PFSK-1 (cell line): Measurements from ENCODE around the gene DIP2C.

Experiments
- FOXP2 ChIP-seq: optimal IDR thresholded peaks from 2 replicates; pipeline ENCODE3; 2011; ENCODE audit warnings: borderline replicate concordance, control low read depth, inconsistent platforms; ENCODE audit not compliant: insufficient read depth; ENCODE audit errors: extremely low read length, extremely low read depth
- POLR2AphosphoS5 ChIP-seq: IDR thresholded peaks from 2 replicates; pipeline ENCODE4 v1.6.1; 2012; ENCODE audit warnings: low read depth, mild to moderate bottlenecking, control low read depth, low read length, moderate library complexity
- SIN3A ChIP-seq: IDR thresholded peaks from 2 replicates; pipeline ENCODE4 v1.6.1; 2012; ENCODE audit warnings: mild to moderate bottlenecking, low read length, moderate library complexity, borderline replicate concordance; ENCODE audit not compliant: insufficient read depth
- TAF1 ChIP-seq: IDR thresholded peaks from 2 replicates; pipeline ENCODE4 v1.6.1; 2012; ENCODE audit warnings: low read length, control low read depth, borderline replicate concordance; ENCODE audit not compliant: insufficient read depth
- TF ChIP-seq, protein P1 (sequence below), 2 experiments: IDR thresholded peaks; 2 replicates each; pipeline versions ENCODE4 v1.6.1 to v1.8.0; 2011 to 2012; ENCODE audit warnings: low read depth in 2 of 2, low read length in 2 of 2, control low read depth in 1 of 2, inconsistent platforms in 1 of 2, mild to moderate bottlenecking in 1 of 2, moderate library complexity in 1 of 2; ENCODE audit not compliant: insufficient read depth in 1 of 2

Gene DIP2C

GRCh38 chr10:541041-541440, 148.4 kb downstream of the DIP2C start:
- TF ChIP-seq TAF1: no peak
- TF ChIP-seq SIN3A: no peak
- no peak for TF ChIP-seq POLR2AphosphoS5
- TF ChIP-seq, protein P1, sequence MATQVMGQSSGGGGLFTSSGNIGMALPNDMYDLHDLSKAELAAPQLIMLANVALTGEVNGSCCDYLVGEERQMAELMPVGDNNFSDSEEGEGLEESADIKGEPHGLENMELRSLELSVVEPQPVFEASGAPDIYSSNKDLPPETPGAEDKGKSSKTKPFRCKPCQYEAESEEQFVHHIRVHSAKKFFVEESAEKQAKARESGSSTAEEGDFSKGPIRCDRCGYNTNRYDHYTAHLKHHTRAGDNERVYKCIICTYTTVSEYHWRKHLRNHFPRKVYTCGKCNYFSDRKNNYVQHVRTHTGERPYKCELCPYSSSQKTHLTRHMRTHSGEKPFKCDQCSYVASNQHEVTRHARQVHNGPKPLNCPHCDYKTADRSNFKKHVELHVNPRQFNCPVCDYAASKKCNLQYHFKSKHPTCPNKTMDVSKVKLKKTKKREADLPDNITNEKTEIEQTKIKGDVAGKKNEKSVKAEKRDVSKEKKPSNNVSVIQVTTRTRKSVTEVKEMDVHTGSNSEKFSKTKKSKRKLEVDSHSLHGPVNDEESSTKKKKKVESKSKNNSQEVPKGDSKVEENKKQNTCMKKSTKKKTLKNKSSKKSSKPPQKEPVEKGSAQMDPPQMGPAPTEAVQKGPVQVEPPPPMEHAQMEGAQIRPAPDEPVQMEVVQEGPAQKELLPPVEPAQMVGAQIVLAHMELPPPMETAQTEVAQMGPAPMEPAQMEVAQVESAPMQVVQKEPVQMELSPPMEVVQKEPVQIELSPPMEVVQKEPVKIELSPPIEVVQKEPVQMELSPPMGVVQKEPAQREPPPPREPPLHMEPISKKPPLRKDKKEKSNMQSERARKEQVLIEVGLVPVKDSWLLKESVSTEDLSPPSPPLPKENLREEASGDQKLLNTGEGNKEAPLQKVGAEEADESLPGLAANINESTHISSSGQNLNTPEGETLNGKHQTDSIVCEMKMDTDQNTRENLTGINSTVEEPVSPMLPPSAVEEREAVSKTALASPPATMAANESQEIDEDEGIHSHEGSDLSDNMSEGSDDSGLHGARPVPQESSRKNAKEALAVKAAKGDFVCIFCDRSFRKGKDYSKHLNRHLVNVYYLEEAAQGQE (IDR thresholded peaks at IDR 0.05; ENCODE audit: insufficient read depth in 1 of 2, low read depth in 2 of 2, low read length in 2 of 2): no peak
- no peak for TF ChIP-seq FOXP2

- TF ChIP-seq FOXP2: no peak
- no peak for TF ChIP-seq POLR2AphosphoS5
- TF ChIP-seq SIN3A: no peak
- TF ChIP-seq TAF1: no peak
- TF ChIP-seq, protein P1 (IDR thresholded peaks at IDR 0.05; ENCODE audit: insufficient read depth in 1 of 2, low read depth in 2 of 2, low read length in 2 of 2): no peak
These were observed 150.6 kb downstream of the DIP2C start for GRCh38 chr10:538895-539294.

- no peak for TF ChIP-seq POLR2AphosphoS5
- no peak for TF ChIP-seq SIN3A
- no peak for TF ChIP-seq TAF1
- no peak for TF ChIP-seq FOXP2
- TF ChIP-seq, protein P1 (IDR thresholded peaks at IDR 0.05; ENCODE audit: insufficient read depth in 1 of 2, low read depth in 2 of 2, low read length in 2 of 2): no peak
These were observed 152.5 kb downstream of the DIP2C start for GRCh38 chr10:536935-537334.

DNA sequence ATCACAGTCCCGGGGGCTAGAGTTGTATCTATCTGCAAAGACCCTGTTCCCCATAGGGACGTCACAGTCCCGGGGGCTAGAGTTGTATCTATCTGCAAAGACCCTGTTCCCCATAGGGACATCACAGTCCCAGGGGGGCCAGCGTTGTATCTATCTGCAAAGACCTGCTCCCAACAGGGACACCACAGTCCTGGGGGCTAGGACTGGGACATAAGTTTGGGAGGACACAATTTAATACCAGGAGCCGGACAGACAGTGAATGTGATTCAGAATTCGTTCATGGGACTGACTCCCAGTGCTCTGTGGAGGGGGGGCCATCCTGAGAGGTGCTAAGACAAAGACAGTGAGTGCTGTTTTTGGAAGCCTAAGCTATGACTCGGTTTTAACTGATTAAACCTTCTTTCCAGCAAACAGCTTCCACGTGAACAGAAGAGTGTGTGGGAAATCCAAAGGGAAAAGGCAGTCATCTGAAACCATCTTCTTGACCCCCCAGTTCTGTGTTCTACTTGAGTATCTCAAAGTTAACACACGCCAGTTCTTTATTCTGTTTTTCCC, 153.0 kb downstream of the DIP2C start:
- TF ChIP-seq TAF1 (no peak), POLR2AphosphoS5 (no peak), SIN3A (no peak), FOXP2 (no peak)
- TF ChIP-seq, protein P1 (IDR thresholded peaks at IDR 0.05; ENCODE audit: insufficient read depth in 1 of 2, low read depth in 2 of 2, low read length in 2 of 2): no peak

- TF ChIP-seq SIN3A (no peak), POLR2AphosphoS5 (no peak), FOXP2 (no peak), TAF1 (no peak)
- TF ChIP-seq, protein P1 (IDR thresholded peaks at IDR 0.05; ENCODE audit: insufficient read depth in 1 of 2, low read depth in 2 of 2, low read length in 2 of 2): no peak
These were observed 153.5 kb downstream of the DIP2C start for GRCh38 chr10:535952-536351.
